ENCODE measurements around the gene NOVA2. TPM values are rescaled to one million over a fixed set of nuclear protein-coding genes. Genes with fewer than 3 reads are reported as not detected.

Gene NOVA2
- total and polyA plus RNA-seq, 9 of the 15 experiments (the other 6 are each of a cell fraction or from before 2014, with no cell fraction given), result not detected

GRCh38 chr19:45902651-45903625 lies 70.7 kb downstream of the NOVA2 start (continued):
- TF ChIP-seq E2F6 (IDR thresholded peaks at IDR 0.05; ENCODE audit: borderline replicate concordance in 1 of 2, extremely low read depth in 1 of 2, insufficient read depth in 1 of 2, insufficient read length in 1 of 2, low read depth in 1 of 2, low read length in 1 of 2, poor library complexity in 1 of 2, severe bottlenecking in 1 of 2) (peak; percentile 46 to 56), ZBTB9 (CRISPR knock-in tag; IDR thresholded peaks at IDR 0.05) (peak; percentile 22; the same call in 1 of the 2 replicates), ASH1L (IDR thresholded peaks at IDR 0.05; ENCODE audit: borderline replicate concordance, low read depth, partially characterized antibody) (no peak), ETS1 (conservative IDR thresholded peaks at IDR 0.05; ENCODE audit: control insufficient read depth, low read depth, low read length) (no peak), RERE (CRISPR knock-in tag; IDR thresholded peaks at IDR 0.05; ENCODE audit: borderline replicate concordance) (no peak), CBFA2T3 (IDR thresholded peaks at IDR 0.05) (no peak), PHF21A (IDR thresholded peaks at IDR 0.05; ENCODE audit: borderline replicate concordance, low read depth) (no peak), PHF8 (IDR thresholded peaks at IDR 0.05; ENCODE audit: borderline replicate concordance, low read length) (peak; percentile 79; the same call in 1 of the 2 replicates), RBFOX2 (IDR thresholded peaks at IDR 0.05; ENCODE audit: low read depth, low read length) (peak; percentile 70), ZNF24 (IDR thresholded peaks at IDR 0.05) (no peak), DMBX1 (CRISPR knock-in tag; IDR thresholded peaks at IDR 0.05; ENCODE audit: borderline replicate concordance) (no peak), RBM34 (IDR thresholded peaks at IDR 0.05; ENCODE audit: borderline replicate concordance, insufficient read depth, low read length) (no peak), ILF3 (IDR thresholded peaks at IDR 0.05; ENCODE audit: borderline replicate concordance) (no peak), TBL1XR1 (IDR thresholded peaks at IDR 0.05; ENCODE audit: low read length in 2 of 2) (no peak)
- TF ChIP-seq, protein P1, sequence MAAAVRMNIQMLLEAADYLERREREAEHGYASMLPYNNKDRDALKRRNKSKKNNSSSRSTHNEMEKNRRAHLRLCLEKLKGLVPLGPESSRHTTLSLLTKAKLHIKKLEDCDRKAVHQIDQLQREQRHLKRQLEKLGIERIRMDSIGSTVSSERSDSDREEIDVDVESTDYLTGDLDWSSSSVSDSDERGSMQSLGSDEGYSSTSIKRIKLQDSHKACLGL (CRISPR knock-in tag; IDR thresholded peaks at IDR 0.05; ENCODE audit: borderline replicate concordance, poor library complexity, severe bottlenecking), result no peak
